H9 (cell line): Measurements from ENCODE around the gene VSTM4. TPM values are rescaled to one million over a fixed set of nuclear protein-coding genes. Genes with fewer than 3 reads are reported as not detected.

Source experiments
- DNase-seq: peaks from one replicate; pipeline ENCODE4 v3.0.0-alpha.2; 2017
- H2AFZ ChIP-seq: one replicate; pipeline ENCODE4 v1.6.1; 2013; ENCODE audit warnings: mild to moderate bottlenecking, low read length, control low read depth, moderate library complexity
- H2AK5ac ChIP-seq: 2 replicates; pipeline ENCODE4 v1.6.1; 2013; ENCODE audit warnings: low read length, control low read depth, mixed read lengths; ENCODE audit not compliant: insufficient read length
- H2BK120ac ChIP-seq: one replicate; pipeline ENCODE4 v1.6.1; 2013; ENCODE audit warnings: low read depth, mild to moderate bottlenecking, low read length, control low read depth, inconsistent platforms; ENCODE audit not compliant: poor library complexity, severe bottlenecking
- H2BK12ac ChIP-seq: 2 replicates; pipeline ENCODE4 v1.6.1; 2013; ENCODE audit warnings: low read length, control low read depth, mixed read lengths, low read depth; ENCODE audit not compliant: insufficient read length
- H2BK15ac ChIP-seq: 2 replicates; pipeline ENCODE4 v1.6.1; 2013; ENCODE audit warnings: low read depth, low read length, control low read depth
- H2BK20ac ChIP-seq: one replicate; pipeline ENCODE4 v1.6.1; 2013; ENCODE audit warnings: low read depth, mild to moderate bottlenecking, low read length, control low read depth, inconsistent platforms; ENCODE audit not compliant: poor library complexity, severe bottlenecking
- H2BK5ac ChIP-seq: 2 replicates; pipeline ENCODE4 v1.6.1; 2013; ENCODE audit warnings: low read length, control low read depth, mixed read lengths; ENCODE audit not compliant: insufficient read length
- H3K14ac ChIP-seq: 2 replicates; pipeline ENCODE4 v1.6.1; 2013; ENCODE audit warnings: low read length, control low read depth; ENCODE audit not compliant: insufficient read depth
- H3K18ac ChIP-seq: 2 replicates; pipeline ENCODE4 v1.6.1; 2013; ENCODE audit warnings: low read depth, mild to moderate bottlenecking, mixed read lengths, low read length, control low read depth; ENCODE audit not compliant: insufficient read length
- H3K23ac ChIP-seq: 2 replicates; pipeline ENCODE4 v1.6.1; 2013; ENCODE audit warnings: low read length, control low read depth, mixed read lengths, low read depth; ENCODE audit not compliant: insufficient read length
- H3K23me2 ChIP-seq: 2 replicates; pipeline ENCODE4 v1.6.1; 2013; ENCODE audit warnings: low read depth, mild to moderate bottlenecking, mixed read lengths, low read length, control low read depth; ENCODE audit not compliant: insufficient read length, poor library complexity, severe bottlenecking
- H3K27ac ChIP-seq: 2 replicates; pipeline ENCODE4 v1.5.1; 2013; ENCODE audit warnings: low read length, control low read depth, mixed read lengths, low read depth; ENCODE audit not compliant: insufficient read length
- H3K27me3 ChIP-seq: 2 replicates; pipeline ENCODE4 v1.6.1; 2013; ENCODE audit warnings: low read length, control low read depth, inconsistent platforms; ENCODE audit not compliant: insufficient read depth
- H3K4ac ChIP-seq: 2 replicates; pipeline ENCODE4 v1.6.1; 2013; ENCODE audit warnings: low read depth, mild to moderate bottlenecking, control low read depth, inconsistent platforms, low read length, moderate library complexity
- H3K4me1 ChIP-seq: 2 replicates; pipeline ENCODE4 v1.6.1; 2013; ENCODE audit warnings: low read length, control low read depth, inconsistent platforms; ENCODE audit not compliant: insufficient read depth
- H3K4me2 ChIP-seq: 2 replicates; pipeline ENCODE4 v1.6.1; 2013; ENCODE audit warnings: low read length, control low read depth, mixed read lengths; ENCODE audit not compliant: insufficient read length, insufficient read depth
- H3K56ac ChIP-seq: 2 replicates; pipeline ENCODE4 v1.6.1; 2013; ENCODE audit warnings: low read depth, mild to moderate bottlenecking, mixed read lengths, low read length, control low read depth; ENCODE audit not compliant: insufficient read length
- H3K79me1 ChIP-seq: 2 replicates; pipeline ENCODE4 v1.6.1; 2013; ENCODE audit warnings: low read depth, mild to moderate bottlenecking, moderate library complexity, low read length, control low read depth, inconsistent platforms; ENCODE audit not compliant: insufficient read depth, poor library complexity, severe bottlenecking
- H3K79me2 ChIP-seq: 2 replicates; pipeline ENCODE4 v1.6.1; 2013; ENCODE audit warnings: low read length, control low read depth, inconsistent platforms; ENCODE audit not compliant: insufficient read depth
- H3K9ac ChIP-seq: 2 replicates; pipeline ENCODE4 v1.6.1; 2013; ENCODE audit warnings: low read length, control low read depth, mixed read lengths; ENCODE audit not compliant: insufficient read length; ENCODE audit errors: extremely low read depth
- H3K9me3 ChIP-seq: one replicate; pipeline ENCODE4 v1.6.1; 2013; ENCODE audit warnings: low read depth, low read length, inconsistent platforms; ENCODE audit not compliant: control insufficient read depth
- H3T11ph ChIP-seq: one replicate; pipeline ENCODE4 v1.6.1; 2013; ENCODE audit warnings: mild to moderate bottlenecking, low read length, control low read depth, inconsistent platforms
- H4K20me1 ChIP-seq: one replicate; pipeline ENCODE4 v1.6.1; 2013; ENCODE audit not compliant: control insufficient read depth, insufficient read length, insufficient read depth
- H4K5ac ChIP-seq: 2 replicates; pipeline ENCODE4 v1.6.1; 2013; ENCODE audit warnings: low read depth, mild to moderate bottlenecking, mixed read lengths, low read length, control low read depth; ENCODE audit not compliant: insufficient read length
- H4K8ac ChIP-seq: replicated peaks from 2 replicates; pipeline ENCODE4 v1.6.1; 2013; ENCODE audit warnings: low read length, control low read depth, mixed read lengths, low read depth; ENCODE audit not compliant: insufficient read length
- H4K91ac ChIP-seq: 2 replicates; pipeline ENCODE4 v1.6.1; 2013; ENCODE audit warnings: low read depth, mild to moderate bottlenecking, moderate library complexity, mixed read lengths, low read length, control low read depth; ENCODE audit not compliant: insufficient read length
- H3K27ac Mint-ChIP-seq, 3 experiments: 2 replicates in 2 of 3; 3 replicates in 1 of 3; pipeline ENCODE4 v1.8.0; 2020 to 2021; ENCODE audit warnings: mixed read lengths in 3 of 3, mild to moderate bottlenecking in 1 of 3, moderate library complexity in 1 of 3
- H3K27me3 Mint-ChIP-seq: 2 replicates; pipeline ENCODE4 v1.8.0; 2021; ENCODE audit warnings: low read depth, mild to moderate bottlenecking, moderate library complexity, mixed read lengths
- H3K36me3 Mint-ChIP-seq, 3 experiments: 2 replicates in 2 of 3; 3 replicates in 1 of 3; pipeline ENCODE4 v1.8.0; 2020 to 2021; ENCODE audit warnings: low read depth in 3 of 3, mixed read lengths in 3 of 3; ENCODE audit not compliant: insufficient read depth in 1 of 3
- H3K4me1 Mint-ChIP-seq, 2 experiments: 2 replicates each; pipeline ENCODE4 v1.8.0; 2020; ENCODE audit warnings: mixed read lengths in 2 of 2
- H3K4me3 Mint-ChIP-seq, 2 experiments: 2 replicates in 1 of 2; 3 replicates in 1 of 2; pipeline ENCODE4 v1.8.0; 2020 to 2021; ENCODE audit warnings: mild to moderate bottlenecking in 2 of 2, mixed read lengths in 2 of 2, moderate library complexity in 1 of 2
- H3K9me3 Mint-ChIP-seq, 2 experiments: 2 replicates in 1 of 2; 3 replicates in 1 of 2; pipeline ENCODE4 v1.8.0; 2020; ENCODE audit warnings: mild to moderate bottlenecking in 2 of 2, mixed read lengths in 2 of 2, moderate library complexity in 1 of 2
- WGBS: extraction: QIAGEN DNeasy Blood & Tissue Kit; methylation state at CpG from one replicate; pipeline ENCODE4 v1.1.7; 2013; ENCODE audit warnings: missing lambda C conversion rate, low lambda C conversion rate, mixed read lengths; ENCODE audit not compliant: insufficient read length; ENCODE audit errors: extremely low coverage; 5-methylcytosine and 5-hydroxymethylcytosine counted together
- total RNA-seq: library from RNA; stranded (reverse); gene quantifications from 2 replicates; pipeline ENCODE4 v1.2.1, GENCODE V29; 2021
- TF ChIP-seq, protein P1 (sequence below): fragments of 200-600 bp; sonication (generic); conservative IDR thresholded peaks from 3 replicates; pipeline ENCODE4 v1.8.0; 2021; ENCODE audit warnings: antibody characterized with exemption, mild to moderate bottlenecking

Gene VSTM4
- total RNA-seq, 1 experiment from 2014 or later = 0.44 TPM

DNA sequence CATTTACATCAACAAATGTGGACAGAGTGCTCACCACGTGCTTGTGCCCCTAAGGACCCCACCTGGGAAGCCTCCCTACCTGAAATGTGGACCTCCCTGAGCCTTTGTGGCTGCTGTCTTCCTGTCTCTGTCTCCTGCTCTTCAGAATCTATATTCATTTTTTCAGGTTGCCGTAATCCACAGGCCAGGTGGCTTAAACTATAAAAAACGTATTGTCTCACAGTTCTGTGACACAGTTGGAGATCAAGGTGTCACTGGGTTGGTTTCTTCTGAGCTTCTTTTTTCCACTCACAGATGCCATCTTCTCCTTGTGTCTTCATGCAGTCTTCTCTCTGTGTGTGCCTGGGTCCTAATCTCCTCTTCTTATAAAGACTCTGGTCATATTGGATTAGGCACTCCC, 5.6 kb upstream of the VSTM4 start:
- WGBS = no CpG with 5 or more reads among the region's 3 CpGs
- TF ChIP-seq, protein P1, sequence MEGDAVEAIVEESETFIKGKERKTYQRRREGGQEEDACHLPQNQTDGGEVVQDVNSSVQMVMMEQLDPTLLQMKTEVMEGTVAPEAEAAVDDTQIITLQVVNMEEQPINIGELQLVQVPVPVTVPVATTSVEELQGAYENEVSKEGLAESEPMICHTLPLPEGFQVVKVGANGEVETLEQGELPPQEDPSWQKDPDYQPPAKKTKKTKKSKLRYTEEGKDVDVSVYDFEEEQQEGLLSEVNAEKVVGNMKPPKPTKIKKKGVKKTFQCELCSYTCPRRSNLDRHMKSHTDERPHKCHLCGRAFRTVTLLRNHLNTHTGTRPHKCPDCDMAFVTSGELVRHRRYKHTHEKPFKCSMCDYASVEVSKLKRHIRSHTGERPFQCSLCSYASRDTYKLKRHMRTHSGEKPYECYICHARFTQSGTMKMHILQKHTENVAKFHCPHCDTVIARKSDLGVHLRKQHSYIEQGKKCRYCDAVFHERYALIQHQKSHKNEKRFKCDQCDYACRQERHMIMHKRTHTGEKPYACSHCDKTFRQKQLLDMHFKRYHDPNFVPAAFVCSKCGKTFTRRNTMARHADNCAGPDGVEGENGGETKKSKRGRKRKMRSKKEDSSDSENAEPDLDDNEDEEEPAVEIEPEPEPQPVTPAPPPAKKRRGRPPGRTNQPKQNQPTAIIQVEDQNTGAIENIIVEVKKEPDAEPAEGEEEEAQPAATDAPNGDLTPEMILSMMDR = no peak
- no peak overlapping the region for H3K27ac ChIP-seq
- H2BK12ac ChIP-seq = no peak overlapping the region
- no peak overlapping the region for H3K56ac ChIP-seq
- no peaks in the 10 kb centered on the region for H3K79me1 ChIP-seq
- no peaks in the 10 kb centered on the region for H3K79me2 ChIP-seq
- H3T11ph ChIP-seq = no peak overlapping the region
- no peak overlapping the region for H2BK5ac ChIP-seq
- H3K4me1 ChIP-seq = no peaks in the 10 kb centered on the region
- no peak overlapping the region for H2BK120ac ChIP-seq
- Mint-ChIP-seq H3K9me3 (peaks cover 0 to 2% of the 10 kb centered on the region in 2 experiments; a peak in 2 of 5 replicates), H3K4me3 (no peak overlapping the region), H3K36me3 (no peaks in the 10 kb centered on the region), H3K27me3 (peaks cover 22% of the 10 kb centered on the region), H3K4me1 (peaks cover 0 to 2% of the 10 kb centered on the region in 2 experiments; a peak in 1 of 4 replicates), H3K27ac (no peak overlapping the region)
- no peak overlapping the region for H4K91ac ChIP-seq
- H2BK15ac ChIP-seq = no peak overlapping the region
- H3K9me3 ChIP-seq = no peaks in the 10 kb centered on the region
- H4K5ac ChIP-seq = no peak overlapping the region
- no peak overlapping the region for H3K18ac ChIP-seq
- H3K4me2 ChIP-seq = no peak overlapping the region
- no peak overlapping the region for H2AK5ac ChIP-seq
- H3K23me2 ChIP-seq = no peaks in the 10 kb centered on the region
- H4K20me1 ChIP-seq = no peaks in the 10 kb centered on the region
- no peak overlapping the region for H3K14ac ChIP-seq
- H2AFZ ChIP-seq = no peak overlapping the region
- H3K9ac ChIP-seq = no peak overlapping the region
- H2BK20ac ChIP-seq = no peak overlapping the region
- H4K8ac ChIP-seq = no peak overlapping the region
- no peaks in the 10 kb centered on the region; the same call in 1 of the 2 replicates for H3K27me3 ChIP-seq
- H3K4ac ChIP-seq = no peak overlapping the region
- no peak overlapping the region for H3K23ac ChIP-seq
- DNase-seq = no peak
